Measurements from ENCODE around the gene KRT23. TPM values are rescaled to one million over a fixed set of nuclear protein-coding genes. Genes with fewer than 3 reads are reported as not detected.

The KRT23 gene
- total and polyA plus RNA-seq, 2 of the 4 experiments (the other 2 are of a cell fraction) = 0.36 to 0.39 TPM

DNA sequence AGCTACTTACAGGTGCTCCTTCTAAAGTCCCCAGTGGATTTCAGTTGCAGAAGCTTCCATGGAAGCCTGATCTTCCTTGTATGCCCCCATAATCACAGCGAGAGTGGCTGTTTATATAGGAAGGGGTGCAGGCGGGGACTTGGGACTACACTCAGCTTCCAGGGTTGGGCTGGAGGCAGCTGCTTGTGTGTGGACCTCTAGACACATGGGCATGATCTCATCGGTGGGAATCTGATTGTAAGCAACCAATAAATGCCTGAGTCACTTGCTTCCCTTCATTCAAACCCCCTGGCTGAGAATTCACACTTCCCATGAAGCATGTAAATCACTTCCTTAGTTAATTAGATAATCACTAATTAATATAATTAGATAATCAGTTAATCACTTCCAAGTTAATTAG, 51.4 kb downstream of the KRT23 start:
- in situ Hi-C loops (cut with MboI; ENCODE audit: low sequenced_read_pairs) (no loop called here), intact Hi-C loops (cut with micrococcal nuclease) (no loop called here), dilution Hi-C loops (cut with HindIII; ENCODE audit: low sequenced_read_pairs, unreplicated experiment) (no loop called here)
- Histone ChIP-seq H3K79me1 (ENCODE audit: low read depth in 1 of 2, low read length in 2 of 2) (no peaks in the 10 kb centered on the region), H2BK120ac (ENCODE audit: low read depth, low read length) (no peak overlapping the region), H2AK5ac (ENCODE audit: low read depth, low read length) (no peak overlapping the region), H3K9ac (ENCODE audit: low read depth, low read length) (no peak overlapping the region), H3K4ac (ENCODE audit: low read depth, low read length) (no peak overlapping the region), H4K91ac (ENCODE audit: insufficient read depth, low read depth, low read length) (no peak overlapping the region), H3K56ac (ENCODE audit: extremely low read depth, insufficient read depth, low read length) (no peak overlapping the region), H3K9me3 (ENCODE audit: control insufficient read depth, insufficient read depth, low read length) (no peaks in the 10 kb centered on the region), H3K4me3 (ENCODE audit: insufficient read depth, low read depth, low read length) (no peak overlapping the region), H3K36me3 (ENCODE audit: control insufficient read depth, insufficient read depth, low read length) (no peaks in the 10 kb centered on the region), H3K27ac (ENCODE audit: insufficient read depth, low read length) (no peak overlapping the region), H3K27me3 (ENCODE audit: control insufficient read depth, insufficient read depth, low read length) (peaks cover 19% of the 10 kb centered on the region), H2BK20ac (ENCODE audit: low read depth, low read length) (no peak overlapping the region), H3K9me1 (ENCODE audit: insufficient read depth, low read length) (no peaks in the 10 kb centered on the region), H2AFZ (replicated peaks; ENCODE audit: low read length, poor library complexity) (peak overlapping the region; percentile 58), H2BK15ac (ENCODE audit: low read depth, low read length) (no peak overlapping the region), H3K4me1 (ENCODE audit: control insufficient read depth, insufficient read depth, low read length) (no peaks in the 10 kb centered on the region), H4K5ac (ENCODE audit: low read depth, low read length) (no peak overlapping the region), H3K14ac (replicated peaks; ENCODE audit: low read depth, low read length) (no peak overlapping the region), H4K8ac (ENCODE audit: low read depth in 2 of 2, low read length in 2 of 2) (no peak overlapping the region), H3K23ac (ENCODE audit: low read depth, low read length) (no peak overlapping the region), H3K18ac (ENCODE audit: low read depth, low read length) (no peak overlapping the region), H2BK5ac (ENCODE audit: low read depth, low read length, poor library complexity, severe bottlenecking) (no peak overlapping the region), H4K20me1 (ENCODE audit: insufficient read depth, low read length) (no peaks in the 10 kb centered on the region), H3K4me2 (ENCODE audit: low read depth, low read length) (no peak overlapping the region), H2AK9ac (replicated peaks; ENCODE audit: low read depth, low read length, poor library complexity) (no peak overlapping the region)
- peak; percentile 67 for DNase-seq
- no TSS peak for BruUV-seq (replicated peaks)
- CTCF ChIA-PET = interaction anchor here (1.4 to 1.5 kb wide), 2 partner anchors 17 to 663 kb away, joined by 3 to 5 read pairs; no protein-coding TSS in a partner anchor
- POLR2A ChIA-PET (ENCODE audit: unreplicated experiment) = interaction anchor here (0.5 kb wide), 1 partner anchor 12 kb away, joined by 7 read pairs; no protein-coding TSS in a partner anchor
- WGBS, 2 experiments (ENCODE audit: extremely low coverage in 2 of 2, insufficient read length in 1 of 2) = no CpG with 5 or more reads among the region's 3 CpGs
- no peak for TF ChIP-seq CEBPB (IDR thresholded peaks at IDR 0.05; ENCODE audit: low read depth, low read length)
- ATAC-seq (ENCODE audit: low read depth) = 0 out of 2 replicates have a peak, but pooled peaks have one; percentile 21

All from IMR-90 (cell line).